GM18873 (cell line): ENCODE results near the gene DCAF7.

Source experiments
- ATAC-seq: cut with Tn5 transposase; IDR thresholded peaks from one replicate; pipeline ENCODE4 v1.9.1; 2021; ENCODE audit warnings: mild to moderate bottlenecking, moderate library complexity, moderate number of reproducible peaks; ENCODE audit not compliant: unreplicated experiment, low FRiP score

DCAF7 gene

GRCh38 chr17:63524051-63524450 is 26.2 kb upstream of the DCAF7 start:
- ATAC-seq: no peak

GRCh38 chr17:63525190-63525946 is 24.9 kb upstream of the DCAF7 start:
- no peak for ATAC-seq

GRCh38 chr17:63526861-63527260 is 23.4 kb upstream of the DCAF7 start:
- ATAC-seq: no peak

- no peak for ATAC-seq
Measured at GRCh38 chr17:63528183-63528582, 22.1 kb upstream of the DCAF7 start.

GRCh38 chr17:63529711-63530556 is 20.3 kb upstream of the DCAF7 start:
- no peak for ATAC-seq

- ATAC-seq: no peak
Measured at GRCh38 chr17:63530557-63531021, 19.7 kb upstream of the DCAF7 start.

- no peak for ATAC-seq
Measured at GRCh38 chr17:63531022-63531965, 19.0 kb upstream of the DCAF7 start.

GRCh38 chr17:63533433-63534077 is 16.7 kb upstream of the DCAF7 start:
- no peak for ATAC-seq

- ATAC-seq: no peak
Measured at GRCh38 chr17:63534078-63534570, 16.2 kb upstream of the DCAF7 start.

- ATAC-seq: no peak
Measured at GRCh38 chr17:63534816-63535455, 15.3 kb upstream of the DCAF7 start.

- ATAC-seq: no peak
Measured at GRCh38 chr17:63535640-63536039, 14.6 kb upstream of the DCAF7 start.

- ATAC-seq: no peak
Measured at GRCh38 chr17:63537001-63537400, 13.3 kb upstream of the DCAF7 start.

GRCh38 chr17:63537991-63538692 is 12.1 kb upstream of the DCAF7 start:
- ATAC-seq: no peak

GRCh38 chr17:63538693-63539595 is 11.3 kb upstream of the DCAF7 start:
- no peak for ATAC-seq

GRCh38 chr17:63540590-63540989 is 9.7 kb upstream of the DCAF7 start:
- ATAC-seq: no peak

- ATAC-seq: no peak
Measured at GRCh38 chr17:63542218-63542545, 8.1 kb upstream of the DCAF7 start.

GRCh38 chr17:63542942-63543821 is 7.1 kb upstream of the DCAF7 start:
- no peak for ATAC-seq
